ENCODE measurements around the gene MCFD2.

Gene MCFD2

GRCh38 chr2:46915281-46915810 lies at the start of gene MCFD2:
Gene MCFD2 (minus strand): TSS chr2:46915806. CDS start chr2:46909171, 6,635 bp downstream.
- TF ChIP-seq TCF12 (IDR thresholded peaks at IDR 0.05; ENCODE audit: low read depth) = no peak
- no peak; the same call in 1 of the 2 replicates for TF ChIP-seq TAF1 (IDR thresholded peaks at IDR 0.05; ENCODE audit: low read depth)
- peak; percentile 75 for TF ChIP-seq ZBTB7A (IDR thresholded peaks at IDR 0.05; ENCODE audit: low read depth)

- TF ChIP-seq RAD21 (IDR thresholded peaks at IDR 0.05; ENCODE audit: low read depth) (no peak), TEAD4 (IDR thresholded peaks at IDR 0.05) (peak; percentile 78), EP300 (IDR thresholded peaks at IDR 0.05; ENCODE audit: borderline replicate concordance) (no peak)
- TF ChIP-seq, protein P1, sequence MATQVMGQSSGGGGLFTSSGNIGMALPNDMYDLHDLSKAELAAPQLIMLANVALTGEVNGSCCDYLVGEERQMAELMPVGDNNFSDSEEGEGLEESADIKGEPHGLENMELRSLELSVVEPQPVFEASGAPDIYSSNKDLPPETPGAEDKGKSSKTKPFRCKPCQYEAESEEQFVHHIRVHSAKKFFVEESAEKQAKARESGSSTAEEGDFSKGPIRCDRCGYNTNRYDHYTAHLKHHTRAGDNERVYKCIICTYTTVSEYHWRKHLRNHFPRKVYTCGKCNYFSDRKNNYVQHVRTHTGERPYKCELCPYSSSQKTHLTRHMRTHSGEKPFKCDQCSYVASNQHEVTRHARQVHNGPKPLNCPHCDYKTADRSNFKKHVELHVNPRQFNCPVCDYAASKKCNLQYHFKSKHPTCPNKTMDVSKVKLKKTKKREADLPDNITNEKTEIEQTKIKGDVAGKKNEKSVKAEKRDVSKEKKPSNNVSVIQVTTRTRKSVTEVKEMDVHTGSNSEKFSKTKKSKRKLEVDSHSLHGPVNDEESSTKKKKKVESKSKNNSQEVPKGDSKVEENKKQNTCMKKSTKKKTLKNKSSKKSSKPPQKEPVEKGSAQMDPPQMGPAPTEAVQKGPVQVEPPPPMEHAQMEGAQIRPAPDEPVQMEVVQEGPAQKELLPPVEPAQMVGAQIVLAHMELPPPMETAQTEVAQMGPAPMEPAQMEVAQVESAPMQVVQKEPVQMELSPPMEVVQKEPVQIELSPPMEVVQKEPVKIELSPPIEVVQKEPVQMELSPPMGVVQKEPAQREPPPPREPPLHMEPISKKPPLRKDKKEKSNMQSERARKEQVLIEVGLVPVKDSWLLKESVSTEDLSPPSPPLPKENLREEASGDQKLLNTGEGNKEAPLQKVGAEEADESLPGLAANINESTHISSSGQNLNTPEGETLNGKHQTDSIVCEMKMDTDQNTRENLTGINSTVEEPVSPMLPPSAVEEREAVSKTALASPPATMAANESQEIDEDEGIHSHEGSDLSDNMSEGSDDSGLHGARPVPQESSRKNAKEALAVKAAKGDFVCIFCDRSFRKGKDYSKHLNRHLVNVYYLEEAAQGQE (IDR thresholded peaks at IDR 0.05; ENCODE audit: low read depth) = no peak
- TF ChIP-seq, protein P2, sequence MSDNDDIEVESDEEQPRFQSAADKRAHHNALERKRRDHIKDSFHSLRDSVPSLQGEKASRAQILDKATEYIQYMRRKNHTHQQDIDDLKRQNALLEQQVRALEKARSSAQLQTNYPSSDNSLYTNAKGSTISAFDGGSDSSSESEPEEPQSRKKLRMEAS (IDR thresholded peaks at IDR 0.05) = peak; percentile 40; the same call in 1 of the 2 replicates
- TF ChIP-seq, protein P3, sequence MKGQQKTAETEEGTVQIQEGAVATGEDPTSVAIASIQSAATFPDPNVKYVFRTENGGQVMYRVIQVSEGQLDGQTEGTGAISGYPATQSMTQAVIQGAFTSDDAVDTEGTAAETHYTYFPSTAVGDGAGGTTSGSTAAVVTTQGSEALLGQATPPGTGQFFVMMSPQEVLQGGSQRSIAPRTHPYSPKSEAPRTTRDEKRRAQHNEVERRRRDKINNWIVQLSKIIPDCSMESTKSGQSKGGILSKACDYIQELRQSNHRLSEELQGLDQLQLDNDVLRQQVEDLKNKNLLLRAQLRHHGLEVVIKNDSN (IDR thresholded peaks at IDR 0.05) = no peak
These were observed 49.4 kb upstream of the MCFD2 start for GRCh38 chr2:46964835-46965560.

DNA sequence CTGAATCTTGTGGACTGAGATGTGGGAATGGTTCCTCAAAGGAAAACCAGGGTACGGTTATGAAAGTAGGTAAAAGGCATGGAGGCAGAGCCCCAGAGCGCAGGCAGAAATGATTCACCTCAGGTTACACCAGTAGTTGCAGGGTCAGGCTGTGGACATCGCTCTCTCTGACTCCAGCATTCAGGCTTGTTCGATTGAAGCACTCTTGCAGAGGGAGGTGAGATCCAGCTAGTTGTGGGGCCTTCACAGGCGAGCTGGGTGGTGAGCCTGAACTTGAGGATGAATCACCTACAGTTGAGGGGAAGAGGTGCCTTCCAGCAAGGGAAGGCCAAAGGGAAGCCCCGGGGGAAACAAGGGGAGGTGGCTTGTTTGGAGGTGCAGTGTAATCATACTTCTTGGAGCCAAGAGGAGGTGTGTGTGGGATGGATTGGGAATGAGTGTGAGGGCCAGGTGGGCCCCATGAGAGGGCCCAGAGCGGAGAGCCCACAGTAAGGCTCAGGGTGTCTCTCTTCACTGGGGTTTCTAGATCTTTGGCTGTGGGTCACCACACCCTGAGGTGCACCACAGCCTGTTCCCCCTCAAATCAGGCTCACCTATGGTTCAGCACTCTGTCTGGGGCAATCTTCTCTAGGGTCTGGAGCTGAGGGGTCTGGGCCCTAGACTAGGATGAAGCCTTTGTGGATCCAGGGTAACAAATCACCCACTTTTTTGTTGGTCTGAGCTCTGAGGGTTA lies 48.5 kb upstream of the MCFD2 start:
- TF ChIP-seq FOXM1 (IDR thresholded peaks at IDR 0.05; ENCODE audit: borderline replicate concordance, low read depth) = no peak
- TF ChIP-seq CREB1 (IDR thresholded peaks at IDR 0.05; ENCODE audit: low read depth) = no peak
- TF ChIP-seq, protein P2 (IDR thresholded peaks at IDR 0.05) = no peak
- TF ChIP-seq ZBTB7A (IDR thresholded peaks at IDR 0.05; ENCODE audit: low read depth) = no peak
- no peak for TF ChIP-seq EGR1 (IDR thresholded peaks at IDR 0.05)
- TF ChIP-seq EP300 (IDR thresholded peaks at IDR 0.05; ENCODE audit: borderline replicate concordance) = no peak
- TF ChIP-seq NFIC (IDR thresholded peaks at IDR 0.05) = no peak
- TF ChIP-seq TEAD4 (IDR thresholded peaks at IDR 0.05) = no peak
- TF ChIP-seq, protein P3 (IDR thresholded peaks at IDR 0.05) = no peak

- no peak for TF ChIP-seq FOXM1 (IDR thresholded peaks at IDR 0.05; ENCODE audit: borderline replicate concordance, low read depth)
- no peak for TF ChIP-seq CREB1 (IDR thresholded peaks at IDR 0.05; ENCODE audit: low read depth)
- TF ChIP-seq, protein P3 (IDR thresholded peaks at IDR 0.05) = no peak
- no peak for TF ChIP-seq TCF12 (IDR thresholded peaks at IDR 0.05; ENCODE audit: low read depth)
- TF ChIP-seq ZBTB7A (IDR thresholded peaks at IDR 0.05; ENCODE audit: low read depth) = no peak
- TF ChIP-seq EGR1 (IDR thresholded peaks at IDR 0.05) = no peak
- TF ChIP-seq CEBPB (IDR thresholded peaks at IDR 0.05) = no peak
These were observed 47.6 kb upstream of the MCFD2 start for GRCh38 chr2:46963210-46963609.

DNA sequence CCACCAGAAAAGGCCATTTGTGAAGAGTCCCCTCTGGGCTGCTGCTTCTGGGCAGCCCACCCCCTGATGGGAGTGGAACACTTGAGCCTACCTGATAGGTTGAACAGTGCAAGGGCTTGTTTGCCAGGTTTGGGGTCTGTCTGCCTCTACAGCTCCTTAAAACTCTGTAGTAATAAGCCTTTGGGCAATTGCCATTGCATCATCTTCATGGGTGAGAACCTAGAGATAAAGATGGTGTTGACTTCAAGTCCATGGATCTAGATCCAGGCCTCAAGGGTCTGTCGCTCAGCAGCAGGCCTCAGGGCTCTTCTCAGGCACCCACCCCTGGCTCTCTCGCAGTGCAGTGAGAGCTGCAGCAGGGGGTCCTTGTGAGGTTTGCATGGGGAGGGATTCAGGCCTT lies 47.1 kb upstream of the MCFD2 start:
- TF ChIP-seq, protein P2 (IDR thresholded peaks at IDR 0.05) = no peak
- TF ChIP-seq RAD21 (IDR thresholded peaks at IDR 0.05; ENCODE audit: low read depth) (no peak), NFIC (IDR thresholded peaks at IDR 0.05) (no peak), YY1 (IDR thresholded peaks at IDR 0.05; ENCODE audit: low read depth) (no peak), FOXM1 (IDR thresholded peaks at IDR 0.05; ENCODE audit: borderline replicate concordance, low read depth) (no peak), EP300 (IDR thresholded peaks at IDR 0.05; ENCODE audit: borderline replicate concordance) (no peak), CREB1 (IDR thresholded peaks at IDR 0.05; ENCODE audit: low read depth) (no peak), EGR1 (IDR thresholded peaks at IDR 0.05) (no peak)
- TF ChIP-seq, protein P1 (IDR thresholded peaks at IDR 0.05; ENCODE audit: low read depth) = no peak

All from Ishikawa (cell line).